Measurements from ENCODE around the gene ELOB. TPM values are rescaled to one million over a fixed set of nuclear protein-coding genes. Genes with fewer than 3 reads are reported as not detected.
A peak's percentile ranks its signal among the peaks of the same experiment; 100 is the strongest.

ELOB gene
- total RNA-seq, 1 donor from 2014 or later, result 228 TPM

- ATAC-seq (no peak), DNase-seq (ENCODE audit: low spot score) (peak; percentile 34)
- intact Hi-C loops (cut with DNase I), result no loop called here
These were observed 9.2 kb upstream of the ELOB start for GRCh38 chr16:2786061-2786825.

- intact Hi-C loops (cut with DNase I), result no loop called here
- no peak for ATAC-seq
- DNase-seq (ENCODE audit: low spot score), result peak; percentile 58
These were observed 8.3 kb upstream of the ELOB start for GRCh38 chr16:2785101-2785991.

GRCh38 chr16:2784358-2785100 lies 7.4 kb upstream of the ELOB start:
- DNase-seq (ENCODE audit: low spot score), result peak; percentile 51

GRCh38 chr16:2783581-2784357 lies 6.7 kb upstream of the ELOB start:
- ATAC-seq (no peak), DNase-seq (ENCODE audit: low spot score) (peak; percentile 51)
- intact Hi-C loops (cut with DNase I), result no loop called here

More at GRCh38 chr16:2784358-2785100, 7.4 kb upstream of the ELOB start:
- no peak for ATAC-seq
- intact Hi-C loops (cut with DNase I), result no loop called here

GRCh38 chr16:2782583-2783351 lies 5.7 kb upstream of the ELOB start:
- ATAC-seq (no peak), DNase-seq (ENCODE audit: low spot score) (peak; percentile 48)
- intact Hi-C loops (cut with DNase I), result no loop called here

GRCh38 chr16:2779978-2780898 lies 3.2 kb upstream of the ELOB start:
- ATAC-seq, result no peak
- peak; percentile 38 for DNase-seq (ENCODE audit: low spot score)
- intact Hi-C loops (cut with DNase I), result no loop called here

- ATAC-seq (no peak), DNase-seq (ENCODE audit: low spot score) (peak; percentile 52)
- intact Hi-C loops (cut with DNase I), result no loop called here
These were observed 2.3 kb upstream of the ELOB start for GRCh38 chr16:2779151-2779920.

- intact Hi-C loops (cut with DNase I), result no loop called here
- peak; percentile 54 for DNase-seq (ENCODE audit: low spot score)
These were observed 1.5 kb upstream of the ELOB start for GRCh38 chr16:2778630-2778958.

GRCh38 chr16:2777903-2778629 lies 986 bp upstream of the ELOB start:
- ATAC-seq (peak; percentile 49), DNase-seq (ENCODE audit: low spot score) (peak; percentile 66)
- intact Hi-C loops (cut with DNase I), result no loop called here

More at GRCh38 chr16:2778630-2778958, 1.5 kb upstream of the ELOB start:
- no peak for ATAC-seq

GRCh38 chr16:2776500-2777139 lies 460 bp downstream of the ELOB start:
- ATAC-seq (no peak), DNase-seq (ENCODE audit: low spot score) (no peak)
- intact Hi-C loops (cut with DNase I), result no loop called here

- intact Hi-C loops (cut with DNase I), result no loop called here
- DNase-seq (ENCODE audit: low spot score) (no peak), ATAC-seq (no peak)
These were observed 1.1 kb downstream of the ELOB start for GRCh38 chr16:2775765-2776499.

- no peak for ATAC-seq
- no peak for DNase-seq (ENCODE audit: low spot score)
- intact Hi-C loops (cut with DNase I), result no loop called here
These were observed 1.9 kb downstream of the ELOB start for GRCh38 chr16:2775131-2775716.

GRCh38 chr16:2774161-2774891 lies 2.8 kb downstream of the ELOB start:
- intact Hi-C loops (cut with DNase I), result no loop called here
- DNase-seq (ENCODE audit: low spot score) (no peak), ATAC-seq (no peak)
